Measurements from ENCODE around the gene UBE3A. TPM values are rescaled to one million over a fixed set of nuclear protein-coding genes. Genes with fewer than 3 reads are reported as not detected.
A peak's percentile ranks its signal among the peaks of the same experiment; 100 is the strongest.

Gene UBE3A
- total and polyA plus RNA-seq, 9 of the 15 experiments (the other 6 are each of a cell fraction or from before 2014, with no cell fraction given), result 29.3 to 103 (median 60.2) TPM

GRCh38 chr15:25391971-25392721 is 46.7 kb downstream of the UBE3A start:
- intact Hi-C loops (cut with micrococcal nuclease), result no loop called here
- H3K27ac ChIP-seq (ENCODE audit: extremely low read depth, low read depth, low read length), result no peak overlapping the region
- ChIA-PET POLR2A (no interaction called here), CTCF (ENCODE audit: low intra/inter-chr PET ratio) (no interaction called here)
- DNase-seq (ENCODE audit: extremely low read depth in 1 of 4, low spot score in 3 of 4) (no peak), FAIRE-seq (no peak), ATAC-seq (no peak)
- H4K20me1 ChIP-seq (replicated peaks; ENCODE audit: control insufficient read depth, insufficient read depth, low read length), result 0 out of 2 replicates have a peak, but pooled peaks cover 4% of the 10 kb centered on the region
- no peak overlapping the region for H3K4me2 ChIP-seq (ENCODE audit: insufficient read depth, low read length)
- BruUV-seq (replicated peaks), result no TSS peak
- 84% methylated on average over 4 of the region's 4 CpGs for WGBS (ENCODE audit: insufficient coverage, low coverage, missing lambda C conversion rate)
- no peaks in the 10 kb centered on the region for H3K27me3 ChIP-seq (ENCODE audit: control insufficient read depth in 2 of 2, insufficient read depth in 2 of 2, low read length in 2 of 2)
- H2AFZ ChIP-seq (ENCODE audit: low read depth, low read length), result no peak overlapping the region
- H3K9me3 ChIP-seq (replicated peaks; ENCODE audit: control insufficient read depth, insufficient read depth, low read depth, low read length), result no peaks in the 10 kb centered on the region
- H3K36me3 ChIP-seq (ENCODE audit: control insufficient read depth, insufficient read depth, low read length), result peaks cover 58% of the 10 kb centered on the region
- in situ Hi-C loops (cut with MboI), result no loop called here
- H3K4me1 ChIP-seq (replicated peaks in 1 of 2; ENCODE audit: control insufficient read depth in 2 of 2, insufficient read depth in 2 of 2, low read length in 2 of 2), result no peaks in the 10 kb centered on the region
- H3K79me2 ChIP-seq (ENCODE audit: control insufficient read depth, insufficient read depth, low read length), result peaks cover 71% of the 10 kb centered on the region
- no peak overlapping the region for H3K4me3 ChIP-seq
- no peaks in the 10 kb centered on the region for H3K9me1 ChIP-seq (ENCODE audit: control insufficient read depth, insufficient read depth, low read length)
- TF ChIP-seq CEBPG (CRISPR knock-in tag; IDR thresholded peaks at IDR 0.05), result no peak
- TF ChIP-seq CEBPG (tag; conservative IDR thresholded peaks at IDR 0.05 in 1 of 2, IDR thresholded peaks at IDR 0.05 in 1 of 2), result peak in 1 of 2 experiments; percentile 49; a peak in 2 of 4 replicates
- TF ChIP-seq, protein P1, sequence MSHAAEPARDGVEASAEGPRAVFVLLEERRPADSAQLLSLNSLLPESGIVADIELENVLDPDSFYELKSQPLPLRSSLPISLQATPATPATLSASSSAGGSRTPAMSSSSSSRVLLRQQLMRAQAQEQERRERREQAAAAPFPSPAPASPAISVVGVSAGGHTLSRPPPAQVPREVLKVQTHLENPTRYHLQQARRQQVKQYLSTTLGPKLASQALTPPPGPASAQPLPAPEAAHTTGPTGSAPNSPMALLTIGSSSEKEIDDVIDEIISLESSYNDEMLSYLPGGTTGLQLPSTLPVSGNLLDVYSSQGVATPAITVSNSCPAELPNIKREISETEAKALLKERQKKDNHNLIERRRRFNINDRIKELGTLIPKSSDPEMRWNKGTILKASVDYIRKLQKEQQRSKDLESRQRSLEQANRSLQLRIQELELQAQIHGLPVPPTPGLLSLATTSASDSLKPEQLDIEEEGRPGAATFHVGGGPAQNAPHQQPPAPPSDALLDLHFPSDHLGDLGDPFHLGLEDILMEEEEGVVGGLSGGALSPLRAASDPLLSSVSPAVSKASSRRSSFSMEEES (CRISPR knock-in tag; IDR thresholded peaks at IDR 0.05), result no peak
- no peak overlapping the region for H3K9ac ChIP-seq (ENCODE audit: insufficient read depth in 1 of 2, low read depth in 2 of 2, low read length in 2 of 2)

DNA sequence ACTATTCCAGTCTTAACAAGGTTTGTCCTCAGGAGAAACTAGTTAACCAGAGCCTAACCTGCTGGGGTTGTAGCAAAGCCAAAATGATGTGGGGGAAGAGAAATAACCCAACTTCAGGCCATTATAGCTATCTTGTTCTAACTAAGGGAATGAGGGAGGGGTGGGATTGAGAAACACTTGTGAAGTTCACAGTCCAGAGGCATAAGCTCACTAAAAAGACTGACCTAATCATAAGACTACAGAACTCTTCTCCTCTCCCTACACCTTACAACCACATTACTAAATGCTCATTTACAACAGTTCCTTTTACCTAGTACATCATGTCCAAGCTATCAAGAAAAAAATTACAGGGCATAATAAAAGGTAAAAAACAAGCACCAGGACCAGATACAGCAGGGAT is 52.8 kb downstream of the UBE3A start:
- DNase-seq (ENCODE audit: extremely low read depth in 1 of 4, low spot score in 3 of 4) (no peak), ATAC-seq (no peak), FAIRE-seq (no peak)
- in situ Hi-C loops (cut with MboI) (no loop called here), intact Hi-C loops (cut with micrococcal nuclease) (no loop called here)
- Histone ChIP-seq H3K27ac (ENCODE audit: extremely low read depth, low read depth, low read length) (no peak overlapping the region), H3K9me3 (replicated peaks; ENCODE audit: control insufficient read depth, insufficient read depth, low read depth, low read length) (no peaks in the 10 kb centered on the region), H3K4me2 (ENCODE audit: insufficient read depth, low read length) (no peak overlapping the region), H3K36me3 (ENCODE audit: control insufficient read depth, insufficient read depth, low read length) (peaks cover 39% of the 10 kb centered on the region), H3K9me1 (ENCODE audit: control insufficient read depth, insufficient read depth, low read length) (no peaks in the 10 kb centered on the region), H4K20me1 (replicated peaks; ENCODE audit: control insufficient read depth, insufficient read depth, low read length) (no peaks in the 10 kb centered on the region), H3K79me2 (ENCODE audit: control insufficient read depth, insufficient read depth, low read length) (peaks cover 95% of the 10 kb centered on the region), H3K27me3 (ENCODE audit: control insufficient read depth in 2 of 2, insufficient read depth in 2 of 2, low read length in 2 of 2) (no peaks in the 10 kb centered on the region), H3K4me3 (no peak overlapping the region), H3K4me1 (replicated peaks in 1 of 2; ENCODE audit: control insufficient read depth in 2 of 2, insufficient read depth in 2 of 2, low read length in 2 of 2) (no peaks in the 10 kb centered on the region), H3K9ac (ENCODE audit: insufficient read depth in 1 of 2, low read depth in 2 of 2, low read length in 2 of 2) (no peak overlapping the region), H2AFZ (ENCODE audit: low read depth, low read length) (no peak overlapping the region)
- no TSS peak for BruUV-seq (replicated peaks)
- POLR2A ChIA-PET, result no interaction called here
- CTCF ChIA-PET (ENCODE audit: low intra/inter-chr PET ratio), result no interaction called here
- TF ChIP-seq CHD1 (IDR thresholded peaks at IDR 0.05; ENCODE audit: low read length) (no peak), BRCA1 (IDR thresholded peaks at IDR 0.05) (no peak), BRCA1 (CRISPR knock-in tag; IDR thresholded peaks at IDR 0.05) (no peak), ZNF398 (CRISPR knock-in tag; IDR thresholded peaks at IDR 0.05) (no peak)
